Bone marrow (tissue), 2 donors: ENCODE data around the gene OR5T2.
"Not testable (repeated sequence)": the region's sequence is repeated elsewhere in the genome, so short reads cannot be mapped to it uniquely, and the experiment has no call there.

Experiments used
- DNase-seq, 2 donors: peaks; one replicate each; lab custom pipeline; 2025; lab: John Stamatoyannopoulos, UW

The OR5T2 gene

GRCh38 chr11:56234155-56234554 lies at the start of gene OR5T2:
Gene OR5T2 (minus strand): TSS chr11:56234255. CDS start chr11:56233062, 1,193 bp downstream.
- no peak for DNase-seq

- no peak for DNase-seq
These were observed 39.8 kb upstream of the OR5T2 start, which contains the start of gene OR5T1 for GRCh38 chr11:56273854-56274253. Gene OR5T1 (plus strand): TSS chr11:56274154. CDS start chr11:56275639, 1,485 bp downstream.

- DNase-seq: no peak
These were observed 37.0 kb upstream of the OR5T2 start for GRCh38 chr11:56271092-56271491.

GRCh38 chr11:56251954-56252353 lies 17.9 kb upstream of the OR5T2 start, which contains the start of gene OR5T3:
Gene OR5T3 (plus strand): TSS chr11:56252254. CDS start chr11:56252254, 0 bp downstream.
- no peak for DNase-seq

- DNase-seq: not testable (repeated sequence)
These were observed 14.3 kb downstream of the OR5T2 start for GRCh38 chr11:56219735-56220134.

GRCh38 chr11:56214537-56214936 lies 19.5 kb downstream of the OR5T2 start:
- no peak for DNase-seq

- DNase-seq: no peak
These were observed 26.3 kb downstream of the OR5T2 start for GRCh38 chr11:56207790-56208189.

- no peak for DNase-seq
These were observed 36.7 kb downstream of the OR5T2 start for GRCh38 chr11:56197367-56197766.

GRCh38 chr11:56196705-56197104 lies 37.4 kb downstream of the OR5T2 start:
- no peak for DNase-seq

- no peak for DNase-seq
These were observed 45.5 kb downstream of the OR5T2 start for GRCh38 chr11:56188602-56189001.

- no peak for DNase-seq
These were observed 50.6 kb downstream of the OR5T2 start for GRCh38 chr11:56183459-56183858.
